ENCODE data around the gene LAMTOR4. TPM values are rescaled to one million over a fixed set of nuclear protein-coding genes. Genes with fewer than 3 reads are reported as not detected.

LAMTOR4 gene
- 162 TPM for total RNA-seq

DNA sequence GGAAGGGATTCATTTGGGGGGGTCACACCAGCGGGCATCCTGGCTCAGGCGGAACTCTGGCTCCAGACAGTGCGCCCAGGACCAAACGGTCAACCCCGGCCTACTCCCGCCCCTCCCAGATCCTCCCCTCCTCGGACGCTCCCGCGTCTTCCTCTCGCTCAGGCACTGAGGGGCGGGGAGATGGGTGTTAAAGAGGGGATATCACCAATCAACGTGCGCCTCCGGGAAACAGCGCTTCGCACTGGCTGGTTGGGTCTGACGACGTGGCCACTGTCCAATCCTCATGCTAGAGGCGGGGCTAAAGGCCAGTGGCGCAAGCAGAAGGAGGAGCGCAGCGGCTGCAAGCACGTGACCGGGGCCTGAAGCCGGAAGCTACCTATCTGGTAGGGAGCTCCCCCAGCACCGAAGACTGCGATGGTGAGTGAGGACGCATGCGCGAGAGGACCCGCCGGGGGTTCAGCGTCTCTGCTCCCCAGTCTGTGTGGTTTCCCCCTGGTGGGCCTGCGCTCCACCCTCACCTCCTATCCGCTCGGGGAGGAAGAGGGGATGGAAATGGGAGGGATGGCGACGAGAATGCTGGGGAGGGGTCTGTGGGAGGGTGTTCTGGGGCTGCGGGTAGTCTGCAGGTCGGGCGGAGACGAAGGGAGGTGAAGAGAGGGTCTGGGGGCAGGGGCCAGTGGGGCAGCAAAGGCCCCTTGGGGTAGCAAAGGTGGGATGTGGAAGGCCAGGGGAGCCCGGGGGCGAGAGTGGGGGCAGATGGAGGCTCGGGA lies at the start of gene LAMTOR4:
Gene LAMTOR4, plus strand, starts transcription at position 360 of the 770 bp plus-strand sequence. Its CDS starts 55 bp downstream, at position 415.
- peak; percentile 87 to 98 (median 98) for DNase-seq (ENCODE audit: low read depth in 2 of 3, low spot score in 2 of 3)

DNA sequence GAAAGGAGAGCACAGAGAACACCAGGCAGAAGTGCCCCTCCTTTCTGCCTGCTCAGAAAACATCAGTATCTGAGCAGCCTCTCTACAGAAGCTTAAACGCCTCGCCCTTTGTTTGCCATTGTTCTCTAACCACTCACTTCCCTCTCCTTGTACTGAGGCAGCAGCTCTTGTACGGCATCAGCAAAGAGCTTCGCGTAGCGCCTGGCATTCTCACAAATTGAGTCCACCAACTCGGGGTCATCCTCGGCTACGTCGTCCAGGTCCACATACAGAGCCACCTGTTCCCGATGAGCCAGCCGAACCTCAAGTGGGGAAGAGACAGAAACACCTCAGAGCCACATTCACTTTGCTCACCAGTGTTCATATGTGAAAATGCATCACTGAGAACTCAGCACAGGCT lies 49.3 kb upstream of the LAMTOR4 start:
- DNase-seq (ENCODE audit: low read depth in 2 of 3, low spot score in 2 of 3), result no peak

DNA sequence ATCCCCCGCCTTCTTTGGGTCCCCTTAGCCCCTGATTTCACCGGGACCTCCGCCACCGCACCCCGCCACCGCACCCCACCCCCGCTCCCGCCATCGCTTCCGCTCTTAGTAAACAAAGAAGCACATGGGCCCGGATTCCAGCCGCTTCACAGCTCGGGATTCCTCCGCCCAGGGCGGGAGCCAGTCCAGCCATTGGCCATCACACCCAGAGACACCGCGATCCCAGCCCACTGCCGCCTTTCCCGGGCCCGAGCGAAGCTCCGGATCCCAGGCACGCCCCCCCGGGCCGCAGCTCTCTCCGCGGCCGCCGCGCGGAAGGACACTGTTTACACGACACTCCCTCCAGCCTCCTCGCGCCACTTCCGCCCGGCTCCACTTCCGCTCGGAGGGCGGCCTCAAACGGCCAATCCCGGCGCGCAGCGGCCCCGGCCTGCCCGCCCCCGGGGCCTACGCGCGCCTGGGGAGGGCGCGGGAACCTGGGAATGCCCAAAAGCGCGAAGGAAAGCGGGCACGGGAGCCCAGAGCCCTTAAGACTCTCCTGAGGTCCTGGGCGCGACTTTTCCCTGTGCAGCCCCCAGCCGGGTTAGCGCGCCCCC lies 48.2 kb upstream of the LAMTOR4 start:
- peak; percentile 87 to 95 (median 93) for DNase-seq (ENCODE audit: low read depth in 2 of 3, low spot score in 2 of 3)

DNA sequence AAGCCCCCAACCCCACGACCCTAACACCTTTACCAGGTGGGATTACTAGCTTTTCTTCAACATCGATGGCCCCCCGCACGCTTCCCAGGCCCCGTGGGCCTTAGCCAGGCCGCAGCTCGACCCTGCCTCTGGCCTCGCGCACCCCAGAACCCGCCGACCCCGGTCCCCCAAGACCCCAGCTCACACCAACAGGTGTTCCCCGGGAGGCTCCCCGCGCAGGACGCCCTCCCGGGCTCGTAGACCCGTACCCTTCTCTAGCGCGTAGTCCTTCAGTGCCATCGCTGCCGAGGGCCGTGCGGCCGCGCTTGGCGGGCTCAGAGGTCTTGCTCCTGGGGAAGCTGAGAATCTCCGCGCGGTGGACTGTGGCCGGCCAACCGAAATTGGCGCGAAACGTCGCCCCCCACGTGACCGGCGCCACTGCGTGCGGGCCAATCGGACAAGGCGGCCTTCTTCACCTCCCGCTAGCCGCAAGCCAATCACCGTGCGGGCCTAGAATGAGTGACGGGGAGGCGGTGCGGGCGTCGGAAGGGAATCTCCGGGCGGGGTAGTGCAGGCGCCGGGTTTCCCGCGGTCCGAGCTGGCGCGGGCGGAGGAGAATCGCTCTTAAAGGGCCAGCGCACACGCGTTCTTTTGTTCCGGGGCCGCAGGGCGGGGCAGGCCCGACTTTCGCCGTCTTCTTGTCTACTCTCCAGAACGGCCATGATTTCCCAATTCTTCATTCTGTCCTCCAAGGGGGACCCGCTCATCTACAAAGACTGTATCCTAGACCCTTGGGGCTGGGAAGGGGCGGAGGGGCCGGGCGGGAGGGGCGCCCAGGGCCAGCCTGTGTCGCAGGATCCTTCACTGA lies 47.5 kb upstream of the LAMTOR4 start, which contains the start of the genes AP4M1 and MCM7:
Gene AP4M1, plus strand, starts transcription at position 628 of the 847 bp plus-strand sequence. Its CDS starts 72 bp downstream, at position 700.
Gene MCM7, minus strand, starts transcription at position 382 of the 847 bp plus-strand sequence. Its CDS starts 103 bp downstream, at position 279.
- DNase-seq (ENCODE audit: low read depth in 2 of 3, low spot score in 2 of 3), result peak; percentile 84 to 98 (median 97)

DNA sequence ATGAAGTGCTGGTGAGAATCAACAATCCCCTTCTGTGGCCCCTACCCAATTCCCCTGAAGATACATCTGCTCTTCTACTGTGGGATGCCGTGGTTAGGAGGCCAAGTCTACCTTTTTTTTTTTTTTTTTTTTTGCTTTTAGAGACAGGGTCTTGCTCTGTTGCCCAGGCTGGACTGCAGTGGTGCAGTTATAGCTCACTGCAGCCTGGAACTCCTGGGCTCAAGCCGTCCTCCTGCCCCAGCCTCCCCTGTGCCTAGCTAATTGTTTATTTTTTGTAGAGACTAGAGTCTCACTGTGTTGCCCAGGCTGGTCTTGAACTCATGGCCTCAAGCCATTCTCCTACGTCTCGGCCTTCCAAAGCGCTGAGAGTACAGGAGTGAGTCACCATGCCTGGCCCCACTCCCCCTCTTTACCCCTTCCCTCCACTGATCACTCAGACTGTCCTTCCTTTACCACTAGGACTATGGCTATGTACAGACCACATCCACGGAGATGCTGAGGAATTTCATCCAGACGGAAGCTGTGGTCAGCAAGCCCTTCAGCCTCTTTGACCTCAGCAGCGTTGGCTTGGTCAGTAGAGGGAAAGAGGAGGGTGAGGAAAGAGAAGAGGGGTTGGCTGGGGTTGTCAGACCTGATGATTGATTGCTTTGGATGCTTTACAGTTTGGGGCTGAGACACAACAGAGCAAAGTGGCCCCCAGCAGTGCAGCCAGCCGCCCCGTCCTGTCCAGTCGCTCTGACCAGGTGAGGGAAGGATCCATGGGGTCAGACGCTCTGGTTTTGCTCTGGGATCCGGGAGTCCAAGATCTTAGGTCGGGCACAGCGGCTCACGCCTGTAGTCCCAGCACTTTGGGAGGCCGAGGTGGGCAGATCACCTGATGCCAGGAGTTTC lies 45.5 kb upstream of the LAMTOR4 start:
- DNase-seq (ENCODE audit: low read depth in 2 of 3, low spot score in 2 of 3), result no peak

DNA sequence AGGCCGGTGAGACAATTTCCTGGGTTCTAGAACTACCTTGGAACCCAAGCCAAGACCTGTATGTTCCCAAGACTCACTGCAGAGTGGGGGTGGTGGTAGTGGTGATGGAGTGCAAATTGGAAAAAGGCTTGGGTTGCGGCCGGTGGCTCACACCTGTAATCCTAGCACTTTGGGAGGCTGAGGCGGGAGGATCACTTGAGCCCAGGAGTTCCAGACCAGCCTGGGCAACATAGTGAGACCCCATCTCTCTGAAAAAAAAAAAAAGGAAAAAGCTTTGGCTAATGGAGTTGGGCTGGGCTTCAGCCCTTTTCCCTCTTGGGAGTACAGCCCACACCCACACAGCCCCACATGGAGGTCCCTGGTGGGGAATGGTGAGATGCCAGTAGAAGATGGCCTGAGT lies 43.2 kb upstream of the LAMTOR4 start:
- no peak for DNase-seq (ENCODE audit: low read depth in 2 of 3, low spot score in 2 of 3)

DNA sequence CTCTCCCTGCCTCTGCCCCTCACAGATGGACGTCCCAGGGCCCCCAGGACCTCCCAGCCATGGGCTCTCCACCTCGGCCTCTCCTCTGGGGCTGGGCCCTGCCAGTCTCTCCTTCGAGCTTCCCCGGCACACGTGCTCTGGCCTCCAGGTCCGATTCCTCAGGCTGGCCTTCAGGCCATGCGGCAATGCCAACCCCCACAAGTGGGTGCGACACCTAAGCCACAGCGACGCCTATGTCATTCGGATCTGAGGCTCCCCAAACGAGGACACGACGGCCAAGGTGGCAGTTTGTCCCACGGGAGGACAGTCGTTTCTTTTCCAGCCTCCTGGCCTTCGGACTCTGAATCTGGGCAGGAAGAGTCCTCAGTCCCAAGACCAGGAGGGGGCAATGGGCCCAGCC lies 42.1 kb upstream of the LAMTOR4 start:
- DNase-seq (ENCODE audit: low read depth in 2 of 3, low spot score in 2 of 3), result no peak

DNA sequence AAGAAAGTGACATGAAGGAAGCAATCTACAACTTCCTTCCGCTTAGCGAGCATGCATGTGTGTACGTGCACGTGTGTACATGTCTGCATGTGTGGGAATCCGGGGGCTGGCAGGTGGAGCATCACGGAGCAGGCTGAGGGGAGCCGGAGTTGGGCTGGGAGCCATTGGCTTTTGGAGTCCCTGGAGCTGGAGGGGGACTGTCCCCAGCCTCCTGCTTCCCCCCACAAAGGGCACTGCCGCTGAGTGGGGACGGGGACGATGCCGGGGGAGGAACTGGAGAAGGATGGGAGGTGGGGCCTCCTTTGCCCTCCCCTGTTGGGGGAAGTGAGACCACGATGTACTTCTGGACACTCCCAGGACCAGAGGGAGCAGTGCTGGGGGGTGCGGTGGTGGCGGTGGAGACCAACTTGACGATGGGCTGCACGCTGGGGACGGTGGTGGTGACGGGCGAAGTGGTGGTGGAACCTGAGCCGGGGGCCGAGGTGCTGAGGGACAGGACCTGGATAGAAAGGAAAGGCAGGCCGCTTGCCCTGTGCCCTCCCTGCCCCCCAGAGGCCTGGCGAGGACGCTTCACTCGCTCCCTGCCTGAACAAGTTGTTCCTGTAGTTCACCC lies 41.5 kb upstream of the LAMTOR4 start:
- no peak for DNase-seq (ENCODE audit: low read depth in 2 of 3, low spot score in 2 of 3)

DNA sequence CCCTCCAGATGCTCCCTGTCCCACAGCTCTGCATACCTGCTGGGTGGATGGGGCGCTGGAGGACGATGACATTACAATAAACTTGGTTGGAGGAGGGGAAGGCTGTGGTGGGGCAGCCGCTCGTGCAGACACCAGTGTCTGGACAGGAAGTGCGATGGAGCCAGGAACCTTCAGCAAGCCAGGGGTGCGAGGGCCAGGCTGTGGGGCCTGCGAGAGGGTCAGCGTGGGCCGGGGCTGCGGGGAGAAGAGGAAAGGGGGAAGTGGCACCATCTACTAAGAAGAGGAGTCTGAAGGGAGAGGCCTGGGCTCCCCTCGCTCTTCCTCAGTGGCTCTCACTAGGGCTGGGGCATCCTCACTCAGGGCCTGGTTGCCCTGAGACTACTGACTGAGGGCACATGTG lies 40.8 kb upstream of the LAMTOR4 start:
- no peak for DNase-seq (ENCODE audit: low read depth in 2 of 3, low spot score in 2 of 3)

DNA sequence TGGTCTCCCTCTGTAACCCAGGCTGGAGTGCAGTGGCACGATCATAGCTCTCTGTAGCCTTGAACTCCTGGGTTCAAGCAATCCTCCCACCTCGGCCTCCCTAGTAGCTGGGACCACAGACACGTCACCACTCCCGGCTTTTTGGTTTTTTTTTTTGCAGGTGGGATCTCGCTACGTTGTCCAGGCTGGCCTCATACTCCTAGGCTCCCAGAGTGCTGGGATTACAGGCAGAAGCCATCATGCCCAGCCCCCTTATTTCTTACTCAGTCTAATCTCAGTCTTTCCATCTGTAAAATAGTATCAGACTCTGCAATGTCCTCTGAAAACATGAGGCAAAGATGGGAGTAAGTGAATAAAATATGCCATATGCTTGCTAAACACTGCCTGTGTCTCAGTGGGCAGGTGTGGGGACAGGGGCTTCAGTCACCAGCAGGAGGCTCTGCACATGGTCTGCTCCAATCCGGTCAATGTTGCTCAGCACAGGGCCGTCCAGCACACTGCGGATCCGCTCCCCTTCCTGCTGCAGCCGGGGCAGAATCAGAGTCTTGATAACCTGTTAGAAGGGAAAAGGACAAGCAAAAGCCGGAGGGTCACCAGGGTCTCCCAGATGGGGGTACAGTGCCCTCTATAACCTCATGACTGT lies 39.1 kb upstream of the LAMTOR4 start:
- DNase-seq (ENCODE audit: low read depth in 2 of 3, low spot score in 2 of 3), result no peak

DNA sequence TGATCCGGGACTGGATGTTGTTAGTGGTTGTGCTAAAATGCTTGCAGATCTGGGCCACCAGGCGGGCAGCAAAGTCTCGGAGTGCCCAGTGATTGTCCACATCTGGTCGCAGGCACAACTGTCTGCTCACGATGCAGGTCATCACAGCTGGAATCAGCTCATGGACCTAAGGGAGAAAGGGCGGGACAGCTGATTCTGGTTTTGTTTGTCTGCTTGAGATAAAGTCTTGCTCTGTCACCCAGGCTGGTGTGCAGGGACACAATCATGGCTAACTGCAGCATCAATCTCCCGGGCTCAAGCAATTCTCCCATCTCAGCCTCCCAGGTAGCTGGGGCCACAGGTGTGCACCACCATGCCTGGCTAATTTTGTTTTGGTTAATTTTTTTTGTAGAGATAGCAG lies 37.6 kb upstream of the LAMTOR4 start:
- no peak for DNase-seq (ENCODE audit: low read depth in 2 of 3, low spot score in 2 of 3)

DNA sequence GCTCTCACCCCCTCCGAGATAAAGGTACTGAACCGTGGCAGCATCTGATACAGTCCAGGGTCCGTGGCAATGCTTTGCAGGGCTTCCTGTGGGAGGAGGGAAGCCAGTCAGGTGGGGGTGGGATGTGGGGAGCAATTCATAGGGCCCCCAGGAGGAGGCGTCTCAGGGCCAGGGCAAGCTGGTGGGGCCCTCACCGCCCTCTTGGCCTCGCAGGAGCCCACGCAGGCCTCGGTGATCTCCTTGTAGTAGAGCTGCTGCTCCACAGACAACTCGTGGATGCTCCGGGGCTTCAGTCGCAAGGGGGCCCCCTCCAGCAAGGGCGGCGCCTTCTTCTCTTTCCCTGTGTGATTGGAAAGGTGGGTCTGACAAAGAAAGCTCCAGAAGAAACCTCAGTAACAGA lies 36.8 kb upstream of the LAMTOR4 start:
- no peak for DNase-seq (ENCODE audit: low read depth in 2 of 3, low spot score in 2 of 3)

DNA sequence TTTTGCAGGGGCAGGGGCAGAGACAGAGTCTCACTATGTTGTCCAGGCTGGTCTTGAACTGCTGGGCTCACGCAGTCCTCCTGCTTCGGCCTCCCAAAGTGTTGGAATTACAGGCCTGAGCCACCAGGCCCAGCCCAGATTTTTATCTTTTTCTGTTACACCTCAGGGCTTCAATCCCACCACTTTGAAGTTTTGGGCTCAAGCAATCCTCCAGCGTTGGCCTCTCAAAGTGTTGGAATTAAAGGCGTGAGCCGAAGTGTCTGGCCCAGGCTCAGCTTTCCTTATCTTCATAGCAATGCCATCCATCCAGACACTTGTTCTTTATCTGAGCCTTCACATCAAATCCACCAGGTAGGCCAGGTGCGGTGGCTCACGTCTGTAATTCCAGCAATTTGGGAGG lies 33.7 kb upstream of the LAMTOR4 start:
- DNase-seq (ENCODE audit: low read depth in 2 of 3, low spot score in 2 of 3), result no peak

DNA sequence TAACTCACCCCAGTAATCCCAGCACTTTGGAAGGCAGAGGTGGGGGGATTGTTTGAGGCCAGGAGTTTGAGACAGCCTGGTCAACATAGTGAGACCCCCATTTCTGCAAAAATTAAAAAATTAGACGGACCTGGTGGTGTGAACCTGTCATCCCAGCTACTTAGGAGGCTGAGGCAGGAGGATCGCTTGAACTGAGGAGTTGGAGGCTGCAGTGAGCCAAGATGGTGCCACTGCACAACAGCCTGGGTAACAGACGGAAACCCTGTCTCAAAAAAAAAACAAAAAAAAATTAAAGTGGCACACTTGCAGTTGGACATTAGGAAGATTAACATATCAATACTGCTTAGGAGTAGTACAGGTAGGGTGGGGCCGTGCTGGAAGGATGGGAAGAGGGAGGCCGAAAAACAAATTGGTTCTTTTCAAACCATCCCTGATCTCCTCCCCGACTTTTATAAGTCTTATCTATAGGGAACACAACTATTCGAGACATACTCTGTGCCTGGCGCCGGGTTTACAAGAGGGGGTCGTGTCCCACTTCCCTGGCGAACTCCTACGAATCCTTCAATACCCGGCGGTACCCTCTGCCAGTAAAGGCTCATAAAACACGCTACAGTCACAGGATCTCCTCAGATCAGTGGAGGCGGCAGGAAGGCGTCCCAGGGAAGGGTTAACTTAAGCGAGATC lies 30.2 kb upstream of the LAMTOR4 start:
- DNase-seq (ENCODE audit: low read depth in 2 of 3, low spot score in 2 of 3), result no peak

DNA sequence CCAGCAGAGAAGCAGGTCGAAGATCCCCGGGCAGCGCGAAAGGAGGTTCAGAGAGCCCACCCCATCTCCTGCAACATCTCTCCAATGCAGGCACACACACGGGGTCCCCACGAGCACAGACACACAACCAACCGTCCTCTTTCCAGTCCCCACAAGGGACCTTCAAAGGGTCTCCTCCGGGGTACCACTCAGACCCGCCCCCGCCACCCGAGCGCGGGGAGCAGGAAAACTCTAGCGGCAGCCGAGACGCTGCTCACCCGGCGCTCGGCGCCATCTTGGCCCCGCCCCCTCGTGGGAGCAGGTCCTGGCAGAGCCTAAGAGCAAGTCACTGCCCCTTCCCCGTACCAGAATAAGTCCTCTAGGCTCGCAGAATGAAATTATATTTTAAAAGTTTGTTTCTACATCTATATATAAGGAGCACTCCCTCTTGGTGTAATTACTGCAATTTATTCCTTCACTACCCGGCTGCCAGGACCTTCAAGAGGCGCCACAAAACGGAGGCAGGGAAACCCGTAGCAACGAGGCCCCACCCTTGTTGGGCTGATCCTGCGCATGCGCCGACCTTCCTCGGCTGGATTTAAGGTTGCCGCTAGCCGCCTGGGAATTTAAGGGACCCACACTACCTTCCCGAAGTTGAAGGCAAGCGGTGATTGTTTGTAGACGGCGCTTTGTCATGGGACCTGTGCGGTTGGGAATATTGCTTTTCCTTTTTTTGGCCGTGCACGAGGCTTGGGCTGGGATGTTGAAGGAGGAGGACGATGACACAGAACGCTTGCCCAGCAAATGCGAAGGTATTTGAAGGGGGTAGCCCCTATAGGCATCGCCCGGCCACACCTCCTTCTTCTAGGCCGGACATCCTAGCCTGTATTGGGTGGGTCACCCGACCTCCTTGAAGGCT lies 29.4 kb upstream of the LAMTOR4 start, which contains the start of the genes CNPY4 and TAF6:
Gene CNPY4, plus strand, starts transcription at position 563 of the 898 bp plus-strand sequence. Its CDS starts 111 bp downstream, at position 674.
Gene TAF6, minus strand, starts transcription at position 287 of the 898 bp plus-strand sequence. CDS start 5,149 bp downstream, outside the sequence.
- DNase-seq (ENCODE audit: low read depth in 2 of 3, low spot score in 2 of 3), result peak; percentile 93 to 96 (median 93)

DNA sequence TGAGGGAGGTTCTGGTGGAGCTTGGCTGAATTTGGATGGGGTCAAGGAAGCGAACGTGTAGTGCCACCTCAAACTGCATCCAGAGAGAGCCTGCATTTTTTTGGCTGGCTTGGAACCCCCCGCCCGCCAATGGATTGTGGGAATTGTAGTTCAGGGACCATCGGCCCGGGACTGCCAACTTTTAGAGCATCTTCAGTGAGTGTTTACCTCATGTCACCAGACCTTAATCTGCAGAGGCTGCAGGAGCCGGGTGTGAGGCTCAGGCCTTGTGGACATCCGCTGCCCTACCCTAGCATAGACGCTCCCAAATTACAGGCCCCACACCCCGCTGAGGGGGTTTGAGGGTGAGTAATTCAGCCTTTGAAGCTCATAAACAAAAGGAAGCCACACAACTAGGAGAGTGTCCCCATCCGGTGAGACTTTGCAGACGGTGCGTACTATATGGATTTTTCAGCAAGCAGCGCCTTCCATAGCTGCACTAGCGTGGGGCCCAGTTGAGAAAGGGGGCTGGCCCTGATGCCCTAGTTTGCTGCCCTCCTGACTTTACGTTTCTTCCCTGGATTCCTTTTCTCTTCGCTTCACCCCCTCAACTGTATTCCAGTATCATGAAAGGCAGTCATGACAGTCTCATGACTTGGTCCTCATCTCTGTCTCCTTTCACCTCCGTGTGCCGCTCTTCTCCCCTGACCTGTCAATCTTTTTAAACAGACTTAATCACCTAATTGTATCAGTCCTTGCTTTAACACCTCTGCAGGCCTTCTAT lies 28.6 kb upstream of the LAMTOR4 start:
- DNase-seq (ENCODE audit: low read depth in 2 of 3, low spot score in 2 of 3), result peak; percentile 48 to 69 (median 60)

DNA sequence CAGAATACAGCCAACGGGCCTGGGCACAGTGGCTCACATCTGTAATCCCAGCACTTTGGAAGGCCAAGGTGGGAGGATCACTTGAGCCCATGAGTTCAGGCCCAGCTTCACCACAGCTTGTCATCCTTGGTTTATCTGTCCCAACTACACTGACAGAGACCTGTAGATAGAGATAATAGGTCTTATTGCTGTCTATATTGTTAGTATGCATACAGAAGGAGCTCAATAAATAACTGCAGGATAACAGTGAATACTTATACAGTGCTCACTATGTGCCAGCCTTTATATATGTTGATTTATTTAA lies 28.0 kb upstream of the LAMTOR4 start:
- no peak for DNase-seq (ENCODE audit: low read depth in 2 of 3, low spot score in 2 of 3)
